Omental fat pad (tissue), 4 donors: ENCODE results near the gene MIGA2. TPM values are rescaled to one million over a fixed set of nuclear protein-coding genes. Genes with fewer than 3 reads are reported as not detected.

Experiments
- ATAC-seq: fragments of 150-250 bp; one replicate; pipeline ENCODE4 v1.9.1; 2016; ENCODE audit warnings: mild to moderate bottlenecking, moderate library complexity; ENCODE audit not compliant: low FRiP score
- DNase-seq: peaks from one replicate; pipeline ENCODE4 v3.0.0-alpha.2; 2019; ENCODE audit warnings: low spot score
- CTCF ChIP-seq, 3 donors: fragments of 450-650 bp; IDR thresholded peaks; one replicate each; pipeline ENCODE4 v1.5.1; 2016 to 2017; ENCODE audit warnings: antibody characterized with exemption in 3 of 3, mild to moderate bottlenecking in 3 of 3, moderate library complexity in 2 of 3
- total RNA-seq, 4 donors: library from RNA; depleted of rRNA; stranded (reverse); fragments of >200 nt; gene quantifications; one replicate each; pipeline ENCODE4 v1.1.0, GENCODE V29; 2016

MIGA2 gene
- total RNA-seq, 4 donors from 2014 or later, result 19.4 to 38.5 (median 20.9) TPM

- DNase-seq (no peak), ATAC-seq (no peak)
- TF ChIP-seq CTCF (IDR thresholded peaks at IDR 0.05), result no peak
These were observed 31.7 kb downstream of the MIGA2 start for GRCh38 chr9:129068110-129068509.

GRCh38 chr9:129068990-129069861 is 32.8 kb downstream of the MIGA2 start:
- no peak for TF ChIP-seq CTCF (IDR thresholded peaks at IDR 0.05)
- no peak for ATAC-seq
- no peak for DNase-seq

- no peak for TF ChIP-seq CTCF (IDR thresholded peaks at IDR 0.05)
- no peak for DNase-seq
- ATAC-seq, result no peak
These were observed 33.6 kb downstream of the MIGA2 start for GRCh38 chr9:129069862-129070641.

GRCh38 chr9:129070696-129071525 is 34.5 kb downstream of the MIGA2 start:
- ATAC-seq, result no peak
- no peak for DNase-seq
- no peak for TF ChIP-seq CTCF (IDR thresholded peaks at IDR 0.05)

GRCh38 chr9:129071526-129072126 is 35.2 kb downstream of the MIGA2 start:
- DNase-seq, result no peak
- ATAC-seq, result no peak
- no peak for TF ChIP-seq CTCF (IDR thresholded peaks at IDR 0.05)

- DNase-seq (no peak), ATAC-seq (no peak)
- TF ChIP-seq CTCF (IDR thresholded peaks at IDR 0.05), result no peak
These were observed 35.7 kb downstream of the MIGA2 start for GRCh38 chr9:129072171-129072570.
